GM15510 (cell line): ENCODE results near the gene ARF5.

Source experiments
- POLR2A ChIP-seq: IDR thresholded peaks from 3 replicates; pipeline ENCODE4 v1.6.1; 2011; ENCODE audit warnings: borderline replicate concordance; ENCODE audit not compliant: insufficient read length; ENCODE audit errors: extremely low read depth

The ARF5 gene

GRCh38 chr7:127588019-127588696 is at the start of gene ARF5:
TSS of gene ARF5 (plus strand) at chr7:127588411. CDS start at chr7:127588499, 88 bp downstream.
- TF ChIP-seq POLR2A: peak; percentile 71

DNA sequence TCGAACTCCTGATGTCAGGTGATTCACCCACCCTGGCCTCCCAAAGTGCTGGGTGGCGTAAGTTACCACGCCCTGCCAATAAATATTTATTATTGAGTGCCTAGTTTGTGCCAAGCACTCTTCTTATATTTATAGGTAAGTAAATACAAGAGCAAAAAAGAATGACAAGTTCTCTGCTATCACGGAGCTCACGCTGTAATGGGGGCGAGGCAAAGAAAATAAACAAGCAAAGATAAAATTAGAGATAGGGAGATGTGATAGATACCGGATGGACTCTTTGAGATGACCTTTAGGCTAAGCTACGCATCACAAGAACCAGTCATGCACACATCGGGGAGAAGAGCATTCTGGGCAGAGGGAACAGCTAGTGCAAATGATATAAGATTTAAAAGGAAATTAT is 49.1 kb upstream of the ARF5 start:
- no peak for TF ChIP-seq POLR2A

- no peak for TF ChIP-seq POLR2A
Observed at GRCh38 chr7:127541548-127541947, 46.7 kb upstream of the ARF5 start.

DNA sequence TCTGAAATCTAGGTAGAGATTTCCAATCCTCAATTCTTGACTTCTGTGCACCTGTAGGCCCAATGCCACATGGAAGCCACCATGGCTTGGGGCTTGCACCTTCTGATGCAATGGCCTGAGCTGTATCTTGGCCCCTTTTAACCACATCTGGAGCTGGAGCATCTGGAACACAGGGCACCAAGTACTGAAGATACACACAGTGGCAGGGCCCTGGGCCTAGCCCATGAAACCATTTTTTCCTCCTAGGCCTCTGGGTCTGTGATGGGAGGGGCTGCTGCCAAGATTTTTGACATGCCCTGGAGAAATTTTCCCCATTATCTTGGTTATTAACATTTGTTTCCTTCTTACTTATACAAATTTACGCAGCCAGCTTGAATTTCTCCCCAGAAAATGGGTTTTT is 41.9 kb upstream of the ARF5 start:
- no peak for TF ChIP-seq POLR2A

- TF ChIP-seq POLR2A: no peak
Observed at GRCh38 chr7:127550247-127550646, 38.0 kb upstream of the ARF5 start.

DNA sequence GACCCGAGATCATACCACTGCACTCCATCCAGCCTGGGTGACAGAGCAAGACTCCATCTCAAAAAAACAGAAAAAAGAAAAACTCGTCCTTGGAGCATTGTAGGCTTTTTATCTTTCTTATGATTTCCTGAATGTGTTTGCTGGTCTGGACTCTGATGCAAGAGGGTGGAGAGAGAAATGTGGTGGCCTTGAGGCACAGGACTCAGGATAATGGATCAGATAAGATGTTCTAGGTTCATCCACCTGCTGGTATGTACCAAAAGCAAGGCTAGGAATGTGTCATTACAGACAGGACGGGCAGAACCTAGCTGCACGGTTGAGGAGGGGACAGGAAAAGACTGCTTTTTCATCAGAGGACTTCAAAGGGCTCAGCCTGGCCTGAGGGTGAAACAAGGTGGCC is 36.3 kb upstream of the ARF5 start:
- no peak for TF ChIP-seq POLR2A

- TF ChIP-seq POLR2A: no peak
Observed at GRCh38 chr7:127556404-127556803, 31.8 kb upstream of the ARF5 start.

DNA sequence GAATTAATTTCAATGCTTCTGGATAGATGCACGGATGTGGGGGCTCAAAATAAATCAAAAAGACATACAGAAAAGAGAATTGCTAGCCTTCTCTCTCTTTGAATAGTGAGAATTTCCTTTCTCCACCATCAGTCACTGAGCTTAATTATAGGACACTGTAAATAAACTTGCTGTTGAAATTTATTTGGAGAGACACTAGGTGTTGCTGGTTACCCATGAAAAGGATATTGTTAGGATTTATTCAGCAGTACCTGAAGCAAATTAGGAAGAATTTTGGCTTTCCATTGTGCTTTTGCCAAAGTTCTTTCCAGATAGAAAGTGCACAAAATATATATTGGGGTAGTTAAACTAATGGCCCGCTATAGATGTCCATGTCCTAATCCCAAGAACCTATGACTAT is 30.4 kb upstream of the ARF5 start:
- no peak for TF ChIP-seq POLR2A

GRCh38 chr7:127566242-127566641 is 22.0 kb upstream of the ARF5 start:
- TF ChIP-seq POLR2A: no peak

GRCh38 chr7:127571741-127572505 is 16.3 kb upstream of the ARF5 start:
- TF ChIP-seq POLR2A: no peak

DNA sequence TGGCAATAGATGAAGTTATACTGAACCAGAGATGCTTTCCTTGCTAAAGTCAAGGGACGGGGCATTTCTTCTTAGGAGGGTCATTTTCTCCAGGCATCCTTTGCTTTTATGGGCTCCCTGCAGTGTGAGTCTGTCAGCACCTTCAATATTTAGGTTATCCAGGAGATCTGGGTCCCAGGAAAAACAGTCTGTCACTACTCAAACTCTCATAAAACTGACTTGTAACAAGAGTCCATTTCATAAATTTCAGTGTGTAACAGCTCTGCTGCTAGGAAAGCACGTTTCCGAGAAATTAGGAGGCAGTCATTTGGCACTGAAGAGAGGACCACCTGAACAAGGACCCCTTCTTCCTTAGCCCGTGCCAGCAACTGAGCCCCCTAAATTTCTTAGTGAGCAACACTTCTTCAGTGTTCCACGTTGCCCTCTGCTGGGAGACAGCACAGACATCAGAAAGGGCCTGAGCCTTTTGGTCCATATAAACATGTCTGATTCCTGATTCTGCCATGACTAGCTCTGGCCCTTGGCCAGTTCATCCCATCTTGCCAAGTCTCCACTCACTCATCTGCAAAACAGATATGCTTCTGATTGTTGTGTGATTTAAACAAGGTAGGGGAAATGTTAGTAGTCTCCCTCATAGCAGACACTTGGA is 10.1 kb upstream of the ARF5 start:
- TF ChIP-seq POLR2A: no peak

DNA sequence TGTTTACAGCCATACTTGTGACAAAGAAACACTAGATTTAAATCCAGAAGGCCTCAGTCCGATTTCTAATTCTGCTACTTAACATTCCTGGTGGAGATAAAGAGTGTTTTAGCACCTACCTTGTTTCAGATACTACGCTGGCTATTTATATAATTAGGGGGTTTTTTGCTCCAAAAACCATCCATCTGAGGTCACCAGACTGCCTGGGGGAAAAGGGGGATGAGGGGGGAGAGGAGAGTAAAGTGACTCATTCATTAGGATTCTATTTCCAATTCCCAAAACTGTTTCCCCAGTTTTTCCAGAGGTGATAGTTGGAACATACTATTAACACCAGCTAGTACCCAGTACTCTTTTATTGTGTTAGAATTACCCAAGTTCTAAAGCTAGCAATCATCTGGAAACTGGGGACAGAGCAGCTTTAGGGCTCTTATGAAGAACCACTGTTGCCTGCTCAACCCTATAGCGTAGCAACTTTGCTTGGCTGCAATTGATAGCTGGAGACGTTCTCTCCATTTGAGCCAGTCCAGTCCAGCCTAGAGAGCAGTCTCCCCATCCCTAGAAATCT is 9.4 kb upstream of the ARF5 start:
- no peak for TF ChIP-seq POLR2A

GRCh38 chr7:127580612-127581011 is 7.6 kb upstream of the ARF5 start:
- no peak for TF ChIP-seq POLR2A

GRCh38 chr7:127581716-127582115 is 6.5 kb upstream of the ARF5 start:
- TF ChIP-seq POLR2A: no peak

- no peak for TF ChIP-seq POLR2A
Observed at GRCh38 chr7:127582361-127582760, 5.8 kb upstream of the ARF5 start.
